ENCODE data around the gene NDUFB8. TPM values are rescaled to one million over a fixed set of nuclear protein-coding genes. Genes with fewer than 3 reads are reported as not detected.

The NDUFB8 gene
- total and polyA plus RNA-seq, 2 donors: 222 to 284 TPM

- WGBS: 92% methylated on average over 5 of the region's 5 CpGs
- peaks cover 14% of the 10 kb centered on the region in 2 donors for H3K36me3 ChIP-seq (ENCODE audit: control insufficient read depth in 2 of 2, insufficient read depth in 2 of 2, low read length in 1 of 2)
- no peak overlapping the region for H3K27ac ChIP-seq (ENCODE audit: low read depth in 1 of 2, low read length in 1 of 2)
Observed at GRCh38 chr10:100507357-100507732, 22.3 kb downstream of the NDUFB8 start.

GRCh38 chr10:100506596-100507356 lies 22.9 kb downstream of the NDUFB8 start:
- 96% methylated on average over 5 of the region's 5 CpGs for WGBS
- DNase-seq (ENCODE audit: low read depth in 6 of 9, low spot score in 9 of 9): no peak
- Histone ChIP-seq H3K27me3 (ENCODE audit: control insufficient read depth in 2 of 2, insufficient read depth in 1 of 2, low read length in 1 of 2) (no peaks in the 10 kb centered on the region), H3K4me3 (ENCODE audit: low read length in 2 of 2) (no peak overlapping the region), H3K27ac (ENCODE audit: low read depth in 1 of 2, low read length in 1 of 2) (no peak overlapping the region), H3K36me3 (ENCODE audit: control insufficient read depth in 2 of 2, insufficient read depth in 2 of 2, low read length in 1 of 2) (peaks cover 20% of the 10 kb centered on the region in 2 donors), H3K4me1 (ENCODE audit: control insufficient read depth in 2 of 2, insufficient read depth in 2 of 2, low read length in 2 of 2) (peaks cover 57 to 74% of the 10 kb centered on the region in 2 donors), H3K9me3 (ENCODE audit: control insufficient read depth in 2 of 2, insufficient read depth in 1 of 2, low read length in 1 of 2) (peaks cover 0 to 1% of the 10 kb centered on the region in 2 donors)

More at GRCh38 chr10:100507357-100507732, 22.3 kb downstream of the NDUFB8 start:
- DNase-seq (ENCODE audit: low read depth in 6 of 9, low spot score in 9 of 9): no peak
- peaks cover 0 to 1% of the 10 kb centered on the region in 2 donors for H3K9me3 ChIP-seq (ENCODE audit: control insufficient read depth in 2 of 2, insufficient read depth in 1 of 2, low read length in 1 of 2)
- H3K4me1 ChIP-seq (ENCODE audit: control insufficient read depth in 2 of 2, insufficient read depth in 2 of 2, low read length in 2 of 2): peaks cover 63 to 78% of the 10 kb centered on the region in 2 donors
- no peaks in the 10 kb centered on the region for H3K27me3 ChIP-seq (ENCODE audit: control insufficient read depth in 2 of 2, insufficient read depth in 1 of 2, low read length in 1 of 2)
- no peak overlapping the region for H3K4me3 ChIP-seq (ENCODE audit: low read length in 2 of 2)

- WGBS: 89% methylated on average over 2 of the region's 2 CpGs
- peaks cover 41 to 57% of the 10 kb centered on the region in 2 donors for H3K4me1 ChIP-seq (ENCODE audit: control insufficient read depth in 2 of 2, insufficient read depth in 2 of 2, low read length in 2 of 2)
Observed at GRCh38 chr10:100505164-100505563, 24.5 kb downstream of the NDUFB8 start.

GRCh38 chr10:100504096-100504495 lies 25.6 kb downstream of the NDUFB8 start:
- Histone ChIP-seq H3K36me3 (ENCODE audit: control insufficient read depth in 2 of 2, insufficient read depth in 2 of 2, low read length in 1 of 2) (peaks cover 24 to 40% of the 10 kb centered on the region in 2 donors), H3K4me3 (ENCODE audit: low read length in 2 of 2) (no peak overlapping the region), H3K27ac (ENCODE audit: low read depth in 1 of 2, low read length in 1 of 2) (no peak overlapping the region), H3K4me1 (ENCODE audit: control insufficient read depth in 2 of 2, insufficient read depth in 2 of 2, low read length in 2 of 2) (peaks cover 33 to 49% of the 10 kb centered on the region in 2 donors), H3K9me3 (ENCODE audit: control insufficient read depth in 2 of 2, insufficient read depth in 1 of 2, low read length in 1 of 2) (no peaks in the 10 kb centered on the region), H3K27me3 (ENCODE audit: control insufficient read depth in 2 of 2, insufficient read depth in 1 of 2, low read length in 1 of 2) (no peaks in the 10 kb centered on the region)
- no peak for DNase-seq (ENCODE audit: low read depth in 6 of 9, low spot score in 9 of 9)
- 92% methylated on average over 5 of the region's 5 CpGs for WGBS

More at GRCh38 chr10:100505164-100505563, 24.5 kb downstream of the NDUFB8 start:
- H3K36me3 ChIP-seq (ENCODE audit: control insufficient read depth in 2 of 2, insufficient read depth in 2 of 2, low read length in 1 of 2): peaks cover 24 to 30% of the 10 kb centered on the region in 2 donors
- H3K27me3 ChIP-seq (ENCODE audit: control insufficient read depth in 2 of 2, insufficient read depth in 1 of 2, low read length in 1 of 2): no peaks in the 10 kb centered on the region
- DNase-seq (ENCODE audit: low read depth in 6 of 9, low spot score in 9 of 9): no peak
- H3K9me3 ChIP-seq (ENCODE audit: control insufficient read depth in 2 of 2, insufficient read depth in 1 of 2, low read length in 1 of 2): no peaks in the 10 kb centered on the region
- H3K4me3 ChIP-seq (ENCODE audit: low read length in 2 of 2): no peak overlapping the region
- H3K27ac ChIP-seq (ENCODE audit: low read depth in 1 of 2, low read length in 1 of 2): peak overlapping the region in 1 of 2 donors; percentile 27

GRCh38 chr10:100502926-100503494 lies 26.7 kb downstream of the NDUFB8 start:
- Histone ChIP-seq H3K4me1 (ENCODE audit: control insufficient read depth in 2 of 2, insufficient read depth in 2 of 2, low read length in 2 of 2) (peaks cover 27 to 48% of the 10 kb centered on the region in 2 donors), H3K27me3 (ENCODE audit: control insufficient read depth in 2 of 2, insufficient read depth in 1 of 2, low read length in 1 of 2) (no peaks in the 10 kb centered on the region), H3K27ac (ENCODE audit: low read depth in 1 of 2, low read length in 1 of 2) (no peak overlapping the region), H3K36me3 (ENCODE audit: control insufficient read depth in 2 of 2, insufficient read depth in 2 of 2, low read length in 1 of 2) (peaks cover 34 to 44% of the 10 kb centered on the region in 2 donors), H3K9me3 (ENCODE audit: control insufficient read depth in 2 of 2, insufficient read depth in 1 of 2, low read length in 1 of 2) (no peaks in the 10 kb centered on the region), H3K4me3 (ENCODE audit: low read length in 2 of 2) (no peak overlapping the region)
- WGBS: 95% methylated on average over 1 of the region's 1 CpG
- DNase-seq (ENCODE audit: low read depth in 6 of 9, low spot score in 9 of 9): no peak

GRCh38 chr10:100501423-100501822 lies 28.2 kb downstream of the NDUFB8 start:
- no peaks in the 10 kb centered on the region for H3K27me3 ChIP-seq (ENCODE audit: control insufficient read depth in 2 of 2, insufficient read depth in 1 of 2, low read length in 1 of 2)
- H3K4me3 ChIP-seq (ENCODE audit: low read length in 2 of 2): no peak overlapping the region
- no peak for DNase-seq (ENCODE audit: low read depth in 6 of 9, low spot score in 9 of 9)
- H3K4me1 ChIP-seq (ENCODE audit: control insufficient read depth in 2 of 2, insufficient read depth in 2 of 2, low read length in 2 of 2): peaks cover 18 to 46% of the 10 kb centered on the region in 2 donors
- H3K27ac ChIP-seq (ENCODE audit: low read depth in 1 of 2, low read length in 1 of 2): no peak overlapping the region
- no peaks in the 10 kb centered on the region for H3K9me3 ChIP-seq (ENCODE audit: control insufficient read depth in 2 of 2, insufficient read depth in 1 of 2, low read length in 1 of 2)
- H3K36me3 ChIP-seq (ENCODE audit: control insufficient read depth in 2 of 2, insufficient read depth in 2 of 2, low read length in 1 of 2): peaks cover 38 to 47% of the 10 kb centered on the region in 2 donors

- 96% methylated on average over 4 of the region's 4 CpGs for WGBS
- Histone ChIP-seq H3K4me3 (ENCODE audit: low read length in 2 of 2) (no peak overlapping the region), H3K36me3 (ENCODE audit: control insufficient read depth in 2 of 2, insufficient read depth in 2 of 2, low read length in 1 of 2) (peaks cover 47 to 52% of the 10 kb centered on the region in 2 donors), H3K9me3 (ENCODE audit: control insufficient read depth in 2 of 2, insufficient read depth in 1 of 2, low read length in 1 of 2) (no peaks in the 10 kb centered on the region), H3K27ac (ENCODE audit: low read depth in 1 of 2, low read length in 1 of 2) (no peak overlapping the region), H3K4me1 (ENCODE audit: control insufficient read depth in 2 of 2, insufficient read depth in 2 of 2, low read length in 2 of 2) (peaks cover 9 to 25% of the 10 kb centered on the region in 2 donors), H3K27me3 (ENCODE audit: control insufficient read depth in 2 of 2, insufficient read depth in 1 of 2, low read length in 1 of 2) (no peaks in the 10 kb centered on the region)
- DNase-seq (ENCODE audit: low read depth in 6 of 9, low spot score in 9 of 9): no peak
Observed at GRCh38 chr10:100498059-100498458, 31.6 kb downstream of the NDUFB8 start.

GRCh38 chr10:100496567-100496966 lies 33.1 kb downstream of the NDUFB8 start:
- Histone ChIP-seq H3K27me3 (ENCODE audit: control insufficient read depth in 2 of 2, insufficient read depth in 1 of 2, low read length in 1 of 2) (no peaks in the 10 kb centered on the region), H3K4me1 (ENCODE audit: control insufficient read depth in 2 of 2, insufficient read depth in 2 of 2, low read length in 2 of 2) (peaks cover 9 to 25% of the 10 kb centered on the region in 2 donors), H3K4me3 (ENCODE audit: low read length in 2 of 2) (no peak overlapping the region), H3K27ac (ENCODE audit: low read depth in 1 of 2, low read length in 1 of 2) (no peak overlapping the region), H3K36me3 (ENCODE audit: control insufficient read depth in 2 of 2, insufficient read depth in 2 of 2, low read length in 1 of 2) (peaks cover 40 to 48% of the 10 kb centered on the region in 2 donors), H3K9me3 (ENCODE audit: control insufficient read depth in 2 of 2, insufficient read depth in 1 of 2, low read length in 1 of 2) (no peaks in the 10 kb centered on the region)
- WGBS: 22% methylated on average over 2 of the region's 2 CpGs
- no peak for DNase-seq (ENCODE audit: low read depth in 6 of 9, low spot score in 9 of 9)

- Histone ChIP-seq H3K27me3 (ENCODE audit: control insufficient read depth in 2 of 2, insufficient read depth in 1 of 2, low read length in 1 of 2) (no peaks in the 10 kb centered on the region), H3K36me3 (ENCODE audit: control insufficient read depth in 2 of 2, insufficient read depth in 2 of 2, low read length in 1 of 2) (peaks cover 43 to 55% of the 10 kb centered on the region in 2 donors), H3K4me3 (ENCODE audit: low read length in 2 of 2) (no peak overlapping the region), H3K27ac (ENCODE audit: low read depth in 1 of 2, low read length in 1 of 2) (no peak overlapping the region), H3K4me1 (ENCODE audit: control insufficient read depth in 2 of 2, insufficient read depth in 2 of 2, low read length in 2 of 2) (no peaks in the 10 kb centered on the region), H3K9me3 (ENCODE audit: control insufficient read depth in 2 of 2, insufficient read depth in 1 of 2, low read length in 1 of 2) (no peaks in the 10 kb centered on the region)
- no peak for DNase-seq (ENCODE audit: low read depth in 6 of 9, low spot score in 9 of 9)
- WGBS: over 99% methylated on average over 2 of the region's 2 CpGs
Observed at GRCh38 chr10:100490531-100490930, 39.1 kb downstream of the NDUFB8 start.
